ENCODE measurements around the gene GAS7.
"Not testable (repeated sequence)": the region's sequence is repeated elsewhere in the genome, so short reads cannot be mapped to it uniquely, and the experiment has no call there.

GAS7 gene

DNA sequence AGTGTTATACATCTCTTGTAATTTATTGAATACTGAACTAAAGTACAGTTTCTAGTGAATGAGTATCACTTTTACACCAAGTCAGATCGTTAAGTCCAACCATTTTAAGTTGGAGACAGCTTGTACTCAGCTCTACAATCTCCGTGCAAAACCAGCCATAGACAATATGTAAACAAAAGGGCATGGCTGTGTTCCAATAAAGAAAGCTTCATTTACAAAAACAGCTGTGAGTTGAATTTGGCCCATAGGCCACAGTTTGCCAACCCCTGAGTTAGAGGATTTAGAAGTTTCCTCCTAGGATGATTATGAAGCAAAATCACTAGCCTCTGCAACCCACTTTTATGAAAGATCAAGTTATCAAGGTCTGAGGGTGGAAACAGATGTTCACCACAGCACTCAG is 187.7 kb downstream of the GAS7 start:
- DNase-seq, result no peak

- no peak for DNase-seq
Measured at GRCh38 chr17:10003705-10004104, 194.7 kb downstream of the GAS7 start.

DNA sequence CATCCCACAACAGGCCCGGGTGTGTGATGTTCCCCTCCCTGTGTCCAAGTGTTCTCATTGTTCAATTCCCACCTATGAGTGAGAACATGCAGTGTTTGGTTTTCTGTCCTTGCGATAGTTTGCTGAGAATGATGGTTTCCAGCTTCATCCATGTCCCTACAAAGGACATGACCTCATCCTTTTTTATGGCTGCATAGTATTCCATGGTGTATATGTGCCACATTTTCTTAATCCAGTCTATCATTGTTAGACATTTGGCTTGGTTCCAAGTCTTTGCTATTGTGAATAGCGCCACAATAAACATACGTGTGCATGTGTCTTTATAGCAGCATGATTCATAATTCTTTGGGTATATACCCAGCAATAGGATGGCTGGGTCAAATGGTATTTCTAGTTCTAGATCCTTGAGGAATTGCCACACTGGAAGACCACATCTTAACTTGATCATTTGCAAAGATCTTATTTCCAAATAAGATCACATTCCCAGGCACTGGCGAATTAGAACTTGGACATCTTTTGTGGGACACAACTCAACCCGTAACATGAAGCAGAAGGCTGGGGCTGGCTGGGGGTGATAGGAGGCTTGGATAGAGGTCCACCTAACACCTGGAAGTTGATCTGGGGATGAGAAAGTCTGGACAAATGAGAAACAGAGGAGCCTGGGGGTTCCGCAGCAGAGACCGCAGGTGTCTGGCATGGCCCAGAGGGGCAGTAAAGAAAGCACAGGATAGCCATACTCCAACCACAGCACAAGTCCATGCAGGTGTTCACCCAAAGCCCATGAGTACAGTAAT is 195.6 kb downstream of the GAS7 start:
- not testable (repeated sequence) for DNase-seq

DNA sequence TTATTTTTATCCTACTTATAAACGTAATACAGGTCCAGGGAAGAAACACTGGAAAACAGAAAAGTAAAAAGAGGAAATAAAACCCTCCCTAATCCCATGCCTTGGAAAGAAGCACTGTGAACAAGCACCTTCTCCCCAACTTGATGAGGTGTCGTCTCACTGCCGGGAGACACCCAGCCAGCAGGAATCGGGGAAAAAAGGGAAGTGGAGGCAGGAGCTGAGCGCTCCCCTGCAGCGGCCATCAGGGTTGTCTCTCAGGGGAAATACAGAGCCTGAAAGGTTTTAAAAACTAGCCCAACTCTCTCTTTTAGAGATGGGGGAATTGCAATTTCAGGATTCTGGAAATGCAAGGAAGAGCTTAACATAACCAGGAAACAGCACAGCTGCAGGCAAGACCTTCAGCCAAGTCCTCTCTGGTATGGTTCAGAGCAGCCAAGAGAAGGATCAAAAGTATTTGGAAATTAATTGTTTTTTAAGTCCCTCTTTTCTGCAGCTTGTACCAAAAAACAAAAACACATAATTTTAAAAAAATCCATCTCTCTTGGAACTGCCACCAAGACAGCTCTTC is 197.0 kb downstream of the GAS7 start:
- no peak for DNase-seq

DNA sequence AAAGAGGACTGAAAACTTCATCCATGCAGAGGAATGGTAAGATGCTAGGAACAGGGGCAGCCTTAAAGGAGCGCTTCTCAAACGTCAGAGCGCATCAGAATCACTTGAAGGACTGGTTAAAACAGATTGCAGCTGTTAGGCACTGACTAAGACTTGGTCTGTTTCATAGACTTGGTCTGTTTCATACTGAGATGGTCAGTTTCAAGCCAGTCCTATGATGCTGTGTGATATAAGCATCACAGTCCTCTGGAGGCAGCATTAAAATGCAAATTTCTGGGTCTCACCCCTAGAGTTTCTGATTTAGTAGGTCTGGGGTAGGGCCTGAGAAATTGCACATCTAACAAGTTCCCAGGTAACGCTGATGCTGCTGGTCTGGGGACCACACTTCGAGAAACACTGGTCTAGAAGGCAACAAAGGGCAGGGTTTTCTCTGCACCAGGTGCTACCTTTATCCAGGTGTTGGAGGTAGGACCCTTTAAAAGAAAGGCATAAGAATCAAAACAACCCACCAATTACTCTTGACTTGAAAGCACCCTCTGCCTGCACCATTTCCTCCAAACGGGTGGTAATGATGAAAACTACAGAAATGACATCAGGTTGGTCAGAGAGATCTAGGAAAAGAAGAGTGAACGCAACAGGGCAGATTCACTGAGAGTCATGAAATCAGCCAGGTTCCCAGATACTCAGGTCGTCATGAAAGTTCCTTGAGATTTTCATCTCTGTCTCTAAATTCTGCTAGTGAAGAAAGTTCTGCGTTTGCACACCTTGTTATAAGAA is 198.3 kb downstream of the GAS7 start:
- DNase-seq, result no peak

DNA sequence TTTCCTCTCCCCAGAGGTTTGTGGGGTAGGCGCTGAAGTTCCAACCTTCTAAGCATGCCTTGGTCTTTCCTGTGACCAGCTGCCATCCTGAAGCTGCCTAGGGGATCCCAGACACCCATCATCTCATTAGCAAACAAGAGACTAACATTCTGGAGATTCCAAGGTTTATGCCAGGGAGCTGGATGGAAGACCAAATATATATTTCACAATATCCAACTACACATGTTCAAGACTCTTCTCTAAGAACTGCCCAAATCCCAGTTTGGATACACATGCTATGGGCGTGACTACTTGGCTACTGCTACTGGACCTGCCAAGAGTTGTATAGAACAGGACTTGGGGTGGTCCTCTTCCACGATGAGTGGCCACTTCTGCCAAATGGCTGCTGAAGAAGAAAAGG is 200.3 kb downstream of the GAS7 start:
- DNase-seq, result no peak

DNA sequence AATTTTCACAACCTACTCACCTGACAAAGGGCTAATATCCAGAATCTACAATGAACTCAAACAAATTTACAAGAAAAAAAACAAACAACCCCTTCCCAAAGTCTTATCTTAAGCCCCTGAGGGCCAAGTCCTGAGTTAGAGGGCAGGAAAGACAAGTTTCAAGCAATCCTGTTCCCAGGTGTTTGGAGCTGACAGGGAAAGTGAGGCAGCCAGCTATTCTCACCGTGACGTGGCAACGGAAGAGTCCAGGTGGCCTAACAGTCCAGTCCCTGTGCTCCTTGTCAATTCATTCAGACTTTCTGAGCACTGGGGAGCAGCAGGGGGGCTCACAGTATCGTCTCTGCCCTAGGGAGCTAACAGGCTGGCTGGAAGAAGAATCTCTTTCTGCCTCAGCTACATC is 203.6 kb downstream of the GAS7 start:
- DNase-seq, result no peak

- DNase-seq, result no peak
Measured at GRCh38 chr17:9991796-9992195, 206.6 kb downstream of the GAS7 start.

DNA sequence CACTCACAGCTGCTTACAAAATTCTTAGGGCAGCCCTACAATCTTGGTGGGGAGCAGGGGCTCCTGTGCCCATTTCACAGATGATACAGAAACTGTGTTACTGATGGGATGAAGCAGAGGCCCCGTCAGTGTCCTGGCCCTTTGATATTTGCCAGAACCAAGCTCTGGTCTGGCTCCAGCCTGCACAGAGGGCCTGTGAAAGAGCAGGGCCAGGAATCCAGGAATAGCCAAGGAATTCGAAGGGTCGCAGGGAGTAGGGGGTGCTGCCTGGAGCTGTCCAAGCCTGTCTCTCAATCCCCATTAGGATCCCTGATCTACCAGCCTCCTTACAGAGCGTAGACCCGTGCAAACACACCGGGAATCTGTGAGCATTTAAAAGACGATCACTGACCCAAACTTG is 207.1 kb downstream of the GAS7 start:
- DNase-seq, result no peak

- no peak for DNase-seq
Measured at GRCh38 chr17:9987779-9988585, 210.4 kb downstream of the GAS7 start.

DNA sequence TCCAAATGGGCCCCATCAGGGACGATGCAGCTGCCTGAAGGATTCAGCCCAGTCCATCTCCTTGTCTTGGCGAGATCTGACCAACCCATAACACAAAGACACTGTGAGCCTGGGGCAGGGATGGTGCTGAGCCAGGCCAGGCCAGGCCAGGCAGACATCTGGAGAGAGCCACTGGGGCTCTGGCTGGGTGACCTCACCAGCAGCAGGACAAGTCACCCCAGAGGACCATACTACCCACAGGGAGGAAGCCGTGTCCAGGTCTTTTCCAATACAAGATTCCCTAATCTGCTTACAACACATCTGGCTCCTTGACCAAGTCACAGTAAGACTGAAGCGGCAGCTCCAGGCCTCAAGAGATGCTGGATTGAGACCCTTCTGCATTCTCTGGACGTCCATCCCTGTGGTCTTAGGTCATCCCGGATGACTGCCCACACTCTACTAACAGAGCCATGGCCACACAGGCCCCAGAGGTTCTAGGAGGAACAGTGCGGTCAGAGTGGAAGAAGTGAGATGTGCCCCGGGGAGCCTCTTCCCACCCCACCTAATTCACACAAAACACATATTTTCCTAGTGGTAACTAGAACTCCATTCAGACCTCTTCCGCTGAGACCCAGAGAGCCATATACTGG is 211.5 kb downstream of the GAS7 start:
- no peak for DNase-seq

DNA sequence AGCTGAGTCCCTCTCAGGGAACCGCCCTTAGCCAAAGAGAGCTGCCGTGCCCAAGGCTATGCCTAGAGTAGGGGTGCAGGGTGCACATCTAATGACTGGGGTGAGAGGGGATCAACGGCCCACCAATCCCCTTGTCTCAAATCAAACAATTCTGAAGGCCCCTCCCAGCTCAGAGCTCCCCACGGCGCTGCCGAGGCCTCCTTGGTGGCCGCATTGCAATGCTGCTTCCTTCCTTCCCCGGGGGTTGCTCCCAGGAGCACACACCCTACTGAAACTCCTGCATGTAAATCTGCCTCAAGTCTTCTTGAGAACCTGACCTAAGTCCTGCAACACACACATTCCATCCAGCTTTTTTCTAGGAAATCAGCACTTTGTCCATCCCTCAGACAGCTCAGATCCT is 212.8 kb downstream of the GAS7 start:
- DNase-seq, result no peak

DNA sequence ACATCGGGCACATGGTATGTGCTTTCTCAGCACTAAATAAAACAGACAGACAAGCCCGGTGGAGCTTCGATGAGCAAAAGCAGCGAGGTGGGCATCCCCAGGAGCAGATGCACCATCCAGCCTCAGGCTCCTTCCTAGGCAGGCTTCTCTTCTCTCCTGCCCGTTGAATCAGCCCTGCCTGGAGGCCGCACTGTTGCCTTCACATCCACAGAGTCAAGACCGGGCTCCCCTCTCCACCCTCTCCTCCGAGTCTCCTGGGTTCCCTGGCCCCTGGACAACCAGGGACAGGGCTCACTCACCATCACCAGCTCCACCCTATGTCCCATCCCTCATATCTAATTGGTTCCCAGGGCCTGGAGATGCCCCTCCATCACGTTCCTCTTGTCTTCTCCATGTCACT is 213.6 kb downstream of the GAS7 start:
- no peak for DNase-seq

DNA sequence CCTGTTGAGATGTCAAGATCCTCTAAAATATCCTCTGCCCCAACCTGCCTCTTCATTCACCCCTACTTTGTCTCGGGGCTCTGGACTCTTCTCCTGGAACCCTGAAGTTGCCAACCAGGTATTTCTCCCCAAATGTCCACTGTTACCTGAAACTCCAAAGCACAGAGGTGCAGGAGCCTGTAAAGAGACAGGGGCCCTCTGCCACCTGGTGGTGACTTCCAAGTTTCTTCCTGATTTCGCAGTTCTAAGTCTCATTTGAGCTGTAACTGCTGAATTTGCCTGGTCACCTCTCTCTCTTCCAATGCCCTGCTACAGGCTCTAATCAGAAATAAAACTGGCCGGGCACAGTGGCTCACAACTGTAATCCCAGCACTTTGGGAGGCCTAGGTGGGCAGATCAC is 216.2 kb downstream of the GAS7 start:
- no peak for DNase-seq

GRCh38 chr17:9981344-9981915 is 217.0 kb downstream of the GAS7 start:
- no peak for DNase-seq

DNA sequence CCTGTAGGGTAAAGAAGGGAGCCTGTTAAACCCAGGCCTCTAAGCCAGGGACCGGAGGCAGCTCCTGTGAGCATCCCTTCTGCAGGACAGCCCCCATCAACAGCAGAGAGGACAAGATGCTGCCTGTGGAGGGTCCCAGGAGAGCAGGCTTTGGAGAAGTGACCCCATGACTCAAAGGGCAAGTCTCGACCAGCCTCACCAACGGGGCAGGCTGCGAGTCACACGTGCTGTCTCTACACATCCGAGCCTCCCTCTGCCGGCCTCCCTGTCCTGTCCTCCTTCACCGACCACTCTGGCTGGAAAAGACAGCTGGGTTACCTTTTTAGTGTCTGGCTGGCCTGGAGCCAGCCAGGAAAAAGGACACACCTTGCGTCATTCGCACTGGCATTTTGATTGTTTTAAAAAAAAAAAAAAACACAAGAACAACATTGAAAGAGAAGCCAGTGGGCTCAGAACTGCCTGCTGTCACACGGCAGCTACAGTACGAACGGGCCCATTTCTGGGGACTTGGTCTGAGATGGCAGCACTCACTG is 218.9 kb downstream of the GAS7 start:
- DNase-seq, result no peak

GRCh38 chr17:9977180-9977575 is 221.2 kb downstream of the GAS7 start:
- no peak for DNase-seq

- no peak for DNase-seq
Measured at GRCh38 chr17:9976283-9977179, 221.9 kb downstream of the GAS7 start.

DNA sequence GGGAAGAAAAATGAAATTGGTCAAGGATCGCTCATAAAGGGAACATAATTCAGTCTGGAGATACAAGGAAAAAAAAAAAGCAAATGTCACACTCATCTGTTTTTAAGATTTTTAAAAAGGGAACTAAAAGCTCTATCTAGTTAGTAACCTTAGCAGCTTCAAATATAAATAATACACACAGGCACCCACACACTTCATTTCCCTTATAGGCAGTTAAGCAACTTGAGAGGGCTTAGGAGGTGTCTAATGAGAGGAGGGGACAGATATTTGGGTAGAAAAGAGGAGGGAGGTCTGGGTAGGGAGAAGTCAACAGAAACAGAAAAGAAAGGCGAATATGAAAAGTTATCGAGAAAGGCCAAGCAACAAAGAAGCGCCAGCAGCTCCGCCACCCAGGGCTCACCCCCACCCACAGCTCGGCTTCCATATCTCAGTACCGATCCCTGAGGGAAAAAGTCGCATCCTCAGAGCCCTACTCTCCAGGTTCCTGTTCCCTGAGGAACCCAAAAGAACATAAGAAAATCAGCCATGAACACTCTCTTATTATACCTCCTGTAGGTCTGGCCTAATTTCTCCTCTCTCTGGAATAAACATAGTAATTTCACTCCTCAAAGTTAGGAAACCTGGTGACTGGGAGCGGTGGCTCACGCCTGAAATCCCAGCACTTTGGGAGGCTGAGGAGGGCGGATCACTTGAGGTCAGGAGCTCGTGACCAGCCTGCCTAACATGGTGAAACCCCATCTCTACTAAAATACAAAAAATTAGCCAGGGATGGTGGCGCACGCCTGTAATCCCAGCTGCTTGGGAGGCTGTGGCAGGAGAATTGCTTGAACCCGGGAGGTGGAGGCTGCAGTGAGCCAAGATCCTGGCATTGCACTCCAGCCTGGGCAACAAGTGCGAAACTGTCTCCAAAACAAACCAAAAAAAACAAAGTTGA is 223.7 kb downstream of the GAS7 start:
- DNase-seq, result no peak

All from stimulated activated naive CD4-positive, alpha-beta T cell treated with Interleukin-2 at 50 U/mL for 16 hours (primary cell).